ENCODE results near the gene LIPG. TPM values are rescaled to one million over a fixed set of nuclear protein-coding genes. Genes with fewer than 3 reads are reported as not detected.

LIPG gene
- total RNA-seq, 4 donors from 2014 or later, result 230 to 981 (median 515) TPM

DNA sequence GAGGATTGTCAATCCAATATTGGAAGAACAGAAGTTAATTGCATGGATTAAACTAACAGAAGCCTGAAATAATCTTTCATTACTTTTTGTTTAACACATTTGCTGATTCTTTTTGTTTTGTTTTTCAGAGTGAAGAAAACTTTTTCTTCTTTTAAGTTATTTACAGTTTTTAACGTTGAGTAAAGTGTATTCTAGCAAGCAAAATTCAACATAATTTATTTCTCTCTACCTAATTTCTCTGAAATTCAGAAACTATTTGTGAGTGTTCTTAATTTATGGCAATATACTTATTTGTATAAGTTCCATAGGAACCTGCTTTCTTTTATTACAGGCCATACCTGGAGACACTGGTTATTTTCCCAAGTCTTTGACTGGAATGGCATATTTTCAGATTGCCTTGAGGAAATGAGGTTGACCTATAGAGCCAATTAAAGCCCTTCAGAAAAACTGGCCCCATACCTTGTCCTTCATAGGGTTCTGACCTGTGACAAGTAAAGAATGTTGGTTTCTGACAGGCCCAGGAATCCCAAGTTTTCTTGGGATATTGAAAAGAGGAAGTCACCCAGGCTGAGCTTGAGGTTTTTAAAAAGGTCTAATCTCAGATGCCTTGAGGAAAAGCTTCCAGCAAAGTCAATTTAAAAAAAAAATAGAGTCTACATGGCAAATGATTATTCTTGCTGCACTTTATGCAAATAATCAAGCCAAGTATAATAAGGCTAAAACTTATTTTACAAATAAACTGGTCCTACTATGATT lies 26.8 kb upstream of the LIPG start:
- Histone ChIP-seq H3K4me3 (replicated peaks in 1 of 3) (no peak overlapping the region), H3K9me3 (no peaks in the 10 kb centered on the region), H3K4me1 (peaks cover 0 to under 1% of the 10 kb centered on the region in 2 donors), H3K27ac (no peak overlapping the region), H3K36me3 (no peaks in the 10 kb centered on the region), H3K27me3 (no peaks in the 10 kb centered on the region)
- no peak for DNase-seq
- intact Hi-C loops (cut with DNase I), result no loop called here
- WGBS, 2 donors, result 92 to 95% methylated on average over 1 of the region's 1 CpG
- no peak for TF ChIP-seq POLR2A (IDR thresholded peaks at IDR 0.05)
- no peak for TF ChIP-seq CTCF (IDR thresholded peaks at IDR 0.05)

- Histone ChIP-seq H3K36me3 (no peaks in the 10 kb centered on the region), H3K4me1 (no peaks in the 10 kb centered on the region), H3K27ac (no peak overlapping the region), H3K4me3 (replicated peaks in 1 of 3) (no peak overlapping the region), H3K9me3 (no peaks in the 10 kb centered on the region), H3K27me3 (no peaks in the 10 kb centered on the region)
- no peak for DNase-seq
- WGBS, 2 donors, result 84 to 88% methylated on average over 6 of the region's 6 CpGs
- TF ChIP-seq CTCF (IDR thresholded peaks at IDR 0.05) (no peak), POLR2A (IDR thresholded peaks at IDR 0.05) (no peak)
- intact Hi-C loops (cut with DNase I), result no loop called here
Observed at GRCh38 chr18:49537232-49537896, 24.5 kb upstream of the LIPG start.

DNA sequence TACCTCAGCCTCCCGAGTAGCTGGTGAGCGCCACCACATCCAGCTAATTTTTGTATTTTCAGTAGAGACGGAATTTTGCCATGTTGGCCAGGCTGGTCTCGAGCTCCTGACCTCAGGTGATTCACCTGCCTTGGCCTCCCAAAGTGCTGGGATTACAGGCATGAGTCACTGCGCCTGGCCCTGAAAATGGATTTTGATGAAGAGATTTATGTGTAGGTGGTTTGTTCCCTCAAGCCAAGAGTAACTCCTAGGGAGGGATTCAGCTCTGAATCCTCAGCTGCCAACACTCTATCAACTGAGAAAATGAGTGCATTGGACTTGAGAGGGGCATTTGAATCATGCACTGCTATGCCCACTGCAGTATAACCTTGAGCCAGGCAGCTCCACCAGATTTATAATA lies 17.5 kb upstream of the LIPG start:
- Histone ChIP-seq H3K4me1 (no peaks in the 10 kb centered on the region), H3K27me3 (no peaks in the 10 kb centered on the region), H3K36me3 (no peaks in the 10 kb centered on the region), H3K9me3 (no peaks in the 10 kb centered on the region), H3K4me3 (replicated peaks in 1 of 3) (no peak overlapping the region), H3K27ac (no peak overlapping the region)
- TF ChIP-seq CTCF (IDR thresholded peaks at IDR 0.05), result no peak
- 93 to 94% methylated on average over 5 of the region's 5 CpGs for WGBS, 2 donors
- intact Hi-C loops (cut with DNase I), result no loop called here
- no peak for DNase-seq

DNA sequence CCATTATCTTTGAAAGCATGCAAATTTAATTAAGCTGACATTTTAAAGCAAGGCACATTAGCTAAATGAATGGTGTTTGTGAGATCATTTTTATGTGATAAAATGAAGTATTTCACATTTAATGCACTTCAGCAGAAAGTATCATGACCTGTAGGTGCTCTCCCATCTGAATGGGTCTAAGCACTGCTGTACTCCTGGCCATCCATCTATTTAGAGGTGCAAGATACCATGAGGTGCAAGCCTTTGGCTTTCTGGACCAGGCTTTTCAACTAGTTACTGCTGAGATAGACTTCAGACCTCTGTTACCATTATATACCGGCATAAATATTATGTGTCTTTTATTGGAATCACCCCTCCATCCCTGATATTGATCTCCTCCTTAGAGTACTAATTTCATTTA lies 15.6 kb upstream of the LIPG start:
- Histone ChIP-seq H3K4me3 (replicated peaks in 1 of 3) (no peak overlapping the region), H3K4me1 (no peaks in the 10 kb centered on the region), H3K27me3 (no peaks in the 10 kb centered on the region), H3K36me3 (no peaks in the 10 kb centered on the region), H3K27ac (no peak overlapping the region), H3K9me3 (no peaks in the 10 kb centered on the region)
- 96 to 100% methylated on average over 1 of the region's 1 CpG for WGBS, 2 donors
- TF ChIP-seq CTCF (IDR thresholded peaks at IDR 0.05) (no peak), POLR2A (IDR thresholded peaks at IDR 0.05) (no peak)
- intact Hi-C loops (cut with DNase I), result no loop called here
- no peak for DNase-seq

DNA sequence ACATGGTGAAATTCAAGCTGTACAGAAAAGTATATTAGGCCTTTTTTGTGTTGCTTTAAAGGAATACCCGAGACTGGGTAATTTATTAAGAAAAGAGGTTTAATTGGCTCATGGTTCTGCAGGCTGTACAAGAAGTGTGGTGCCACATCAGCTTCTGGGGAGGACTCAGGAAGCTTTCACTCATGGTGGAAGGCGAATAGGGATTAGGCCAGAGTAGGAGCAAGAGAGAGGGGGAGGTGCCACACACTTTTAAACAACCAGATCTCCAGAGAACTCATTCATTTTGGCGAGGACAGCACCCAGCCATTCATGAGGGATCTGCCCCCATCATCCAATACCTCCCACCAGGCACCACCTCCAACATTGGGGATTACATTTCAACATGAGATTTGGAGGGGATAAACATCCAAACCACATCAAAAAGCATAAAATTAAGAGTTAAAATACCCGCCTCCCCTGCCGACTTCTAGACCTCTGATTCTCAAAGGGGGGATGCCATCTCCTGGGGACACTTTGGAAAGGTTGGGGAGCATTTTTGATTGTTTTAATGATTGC lies 15.1 kb upstream of the LIPG start:
- Histone ChIP-seq H3K36me3 (no peaks in the 10 kb centered on the region), H3K27ac (no peak overlapping the region), H3K9me3 (no peaks in the 10 kb centered on the region), H3K27me3 (no peaks in the 10 kb centered on the region), H3K4me3 (replicated peaks in 1 of 3) (no peak overlapping the region), H3K4me1 (peaks cover 0 to 1% of the 10 kb centered on the region in 2 donors)
- WGBS, 2 donors, result 90 to 96% methylated on average over 5 of the region's 5 CpGs
- intact Hi-C loops (cut with DNase I), result no loop called here
- TF ChIP-seq CTCF (IDR thresholded peaks at IDR 0.05), result no peak
- no peak for TF ChIP-seq POLR2A (IDR thresholded peaks at IDR 0.05)
- no peak for DNase-seq
